GM12801 (cell line): ENCODE results near the gene CCND1.

Experiments
- TF ChIP-seq, protein P1 (sequence below): IDR thresholded peaks from one replicate; pipeline ENCODE4 v1.5.1; 2011; ENCODE audit warnings: control low read depth; ENCODE audit not compliant: insufficient read length; ENCODE audit errors: extremely low read depth

The CCND1 gene

GRCh38 chr11:69600001-69600400 is 41.0 kb upstream of the CCND1 start:
- TF ChIP-seq, protein P1, sequence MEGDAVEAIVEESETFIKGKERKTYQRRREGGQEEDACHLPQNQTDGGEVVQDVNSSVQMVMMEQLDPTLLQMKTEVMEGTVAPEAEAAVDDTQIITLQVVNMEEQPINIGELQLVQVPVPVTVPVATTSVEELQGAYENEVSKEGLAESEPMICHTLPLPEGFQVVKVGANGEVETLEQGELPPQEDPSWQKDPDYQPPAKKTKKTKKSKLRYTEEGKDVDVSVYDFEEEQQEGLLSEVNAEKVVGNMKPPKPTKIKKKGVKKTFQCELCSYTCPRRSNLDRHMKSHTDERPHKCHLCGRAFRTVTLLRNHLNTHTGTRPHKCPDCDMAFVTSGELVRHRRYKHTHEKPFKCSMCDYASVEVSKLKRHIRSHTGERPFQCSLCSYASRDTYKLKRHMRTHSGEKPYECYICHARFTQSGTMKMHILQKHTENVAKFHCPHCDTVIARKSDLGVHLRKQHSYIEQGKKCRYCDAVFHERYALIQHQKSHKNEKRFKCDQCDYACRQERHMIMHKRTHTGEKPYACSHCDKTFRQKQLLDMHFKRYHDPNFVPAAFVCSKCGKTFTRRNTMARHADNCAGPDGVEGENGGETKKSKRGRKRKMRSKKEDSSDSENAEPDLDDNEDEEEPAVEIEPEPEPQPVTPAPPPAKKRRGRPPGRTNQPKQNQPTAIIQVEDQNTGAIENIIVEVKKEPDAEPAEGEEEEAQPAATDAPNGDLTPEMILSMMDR, result no peak

DNA sequence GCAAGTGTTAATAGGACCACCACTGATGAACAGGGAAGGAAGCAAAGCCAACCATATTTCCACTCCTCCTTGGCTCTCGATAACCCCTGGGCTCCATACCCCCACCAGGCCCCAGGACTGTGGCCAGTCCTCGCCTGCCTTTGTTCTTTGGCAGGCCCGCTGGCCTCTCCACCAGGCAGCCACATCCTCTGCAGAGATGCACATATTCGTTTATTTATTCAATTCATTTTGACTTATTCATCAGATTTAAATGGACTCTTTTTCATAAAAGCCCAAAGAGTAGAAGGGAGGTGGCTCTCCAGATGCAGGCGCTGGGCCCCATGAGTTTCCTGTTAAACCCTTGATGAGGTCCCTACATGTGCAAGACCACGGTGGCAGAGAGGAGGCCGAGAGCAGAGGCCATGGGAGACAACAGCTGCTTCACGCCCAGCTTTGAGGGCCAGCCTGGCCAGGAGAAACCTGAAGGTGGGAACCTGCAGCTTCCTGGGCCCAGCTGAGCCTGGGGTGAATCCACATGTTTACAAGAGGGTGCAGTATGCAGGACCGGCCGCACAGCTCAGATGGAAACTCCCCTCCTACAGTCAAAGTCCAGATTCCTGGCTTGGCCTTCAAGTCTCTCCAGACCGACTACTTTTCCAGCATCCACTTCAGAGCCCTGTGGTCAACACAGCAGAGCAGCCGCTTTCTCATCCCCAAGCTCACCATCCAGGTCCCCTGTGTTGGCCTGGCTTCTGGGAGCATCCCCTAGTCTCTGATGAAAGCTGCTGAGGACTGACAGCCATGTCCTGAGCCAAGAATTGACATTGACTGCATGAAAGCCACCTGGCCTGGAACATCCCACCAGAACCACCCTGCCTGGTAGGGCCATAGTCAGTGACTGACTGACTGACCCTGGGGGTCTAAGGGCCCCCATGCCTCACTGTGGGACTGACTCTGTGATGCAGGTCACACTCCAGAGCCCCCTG is 39.7 kb upstream of the CCND1 start:
- TF ChIP-seq, protein P1, result no peak

DNA sequence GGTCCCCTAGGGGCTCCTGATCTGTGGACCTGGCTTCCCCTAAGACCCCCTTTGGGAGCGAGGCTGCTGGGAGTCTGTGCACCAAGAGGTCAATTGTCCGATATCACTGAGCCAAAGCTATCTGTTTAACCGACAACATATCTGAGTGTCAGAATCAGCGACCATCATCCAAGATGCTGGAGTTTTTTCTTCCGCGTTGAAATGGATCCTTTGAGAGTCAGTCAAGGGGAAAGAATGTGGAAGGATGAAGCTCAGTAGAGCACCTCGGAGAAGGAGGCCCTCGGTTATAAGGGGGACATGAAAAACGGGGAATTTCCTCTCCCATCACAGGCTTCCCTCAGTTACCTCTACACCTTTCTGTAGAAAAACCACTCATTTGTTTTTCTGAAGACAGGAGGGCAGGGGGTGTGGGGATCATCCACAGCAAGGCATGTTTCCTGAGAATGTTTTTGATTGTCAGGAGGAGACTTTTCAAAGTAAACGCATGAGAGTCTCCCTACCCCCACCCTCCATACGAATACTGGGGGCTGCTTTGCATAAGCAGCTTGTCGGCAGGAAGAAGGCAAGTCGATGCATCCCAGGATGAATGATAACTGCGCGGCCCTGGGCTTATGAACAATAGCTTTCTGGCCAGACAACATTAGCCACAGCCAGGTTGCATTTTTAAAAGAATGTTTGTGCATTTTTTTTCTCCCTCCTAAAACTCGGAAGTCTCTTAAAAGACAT is 37.7 kb upstream of the CCND1 start:
- TF ChIP-seq, protein P1, result no peak

DNA sequence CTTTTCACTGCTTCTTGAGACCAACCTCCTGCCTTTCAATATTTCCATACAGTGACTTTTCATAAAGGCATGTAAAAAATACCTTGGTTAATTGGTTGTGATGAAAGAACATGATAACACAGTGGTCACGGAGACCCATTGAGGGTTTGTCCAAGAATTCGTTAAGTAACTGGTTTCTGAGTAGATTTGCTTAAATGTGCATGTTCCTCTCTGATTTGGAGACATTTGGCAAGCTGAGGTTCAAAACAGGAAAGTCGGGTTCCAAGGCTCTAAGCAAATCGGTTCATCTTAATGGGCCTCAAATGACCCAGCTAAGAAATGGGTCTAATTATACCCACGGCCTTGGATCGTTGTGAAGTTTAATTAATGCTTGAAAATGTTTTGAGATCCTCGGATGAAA is 36.9 kb upstream of the CCND1 start:
- TF ChIP-seq, protein P1, result no peak

- TF ChIP-seq, protein P1, result no peak
Observed at GRCh38 chr11:69605737-69606526, 35.0 kb upstream of the CCND1 start.

GRCh38 chr11:69609351-69609750 is 31.6 kb upstream of the CCND1 start:
- TF ChIP-seq, protein P1, result no peak
